HCT116 (cell line): Measurements from ENCODE around the gene CH25H. TPM values are rescaled to one million over a fixed set of nuclear protein-coding genes. Genes with fewer than 3 reads are reported as not detected.

Experiments used
- ATAC-seq: fragments of 200-7000 bp; cut with Tn5 transposase; 2 replicates; pipeline ENCODE4 v1.9.1; 2020; ENCODE audit warnings: mild to moderate bottlenecking, moderate library complexity
- BruUV-seq: library from RNA; stranded (reverse); fragments of 400-500 nt; replicated peaks from 2 replicates; lab custom pipeline; 2021; lab: Mats Ljungman, UMichigan
- CTCF ChIA-PET: fragments of 300-600 bp; sonication (Branson Sonifier 250); formaldehyde crosslinking; loops from one replicate; lab custom pipeline; 2021; ENCODE audit warnings: antibody characterized with exemption; lab: Charles Lee
- POLR2A ChIA-PET: fragments of 300-600, 350-600 bp; sonication (Branson Sonifier 250); formaldehyde crosslinking; loops from one replicate; lab custom pipeline; 2021; ENCODE audit warnings: antibody characterized with exemption; lab: Charles Lee
- RAD21 ChIA-PET, 2 experiments: fragments of 300-600 bp; sonication (Branson Sonifier 250); formaldehyde crosslinking; loops; one replicate each; lab custom pipeline; 2023; ENCODE audit warnings: low total read pairs in 2 of 2; ENCODE audit not compliant: uncharacterized antibody in 2 of 2, unreplicated experiment in 2 of 2, low non-redundant PET in 1 of 2; lab: Charles Lee
- DNase-seq: peaks from one replicate; pipeline ENCODE4 v3.0.0-alpha.2; 2010; ENCODE audit warnings: low read depth, low spot score
- H2AFZ ChIP-seq: fragments of 200-600 bp; shearing (Covaris generic), sonication (generic); 2 replicates; pipeline ENCODE4 v1.6.1; 2017; ENCODE audit warnings: low read depth, mixed run types, mixed read lengths, antibody characterized with exemption, low read length; ENCODE audit not compliant: poor library complexity, severe bottlenecking
- H3K27ac ChIP-seq: 2 replicates; pipeline ENCODE4 v1.5.1; 2012; ENCODE audit warnings: low read depth, low read length
- H3K27me3 ChIP-seq: fragments of 200-600 bp; sonication (generic); 2 replicates; pipeline ENCODE4 v1.6.1; 2016; ENCODE audit warnings: mixed run types, low read length, mixed read lengths; ENCODE audit not compliant: insufficient read depth
- H3K36me3 ChIP-seq, 2 experiments: fragments of 200-500 bp in 1 of 2; fragments of 200-600 bp in 1 of 2; sonication (Bioruptor generic) in 1 of 2; sonication (generic) in 1 of 2; 2 replicates each; pipeline versions ENCODE4 v1.5.1 to v1.6.1; 2014 to 2016; ENCODE audit warnings: low read length in 2 of 2, inconsistent platforms in 1 of 2, mixed read lengths in 1 of 2, mixed run types in 1 of 2; ENCODE audit not compliant: insufficient read depth in 2 of 2, control insufficient read depth in 1 of 2
- H3K4me1 ChIP-seq, 2 experiments: fragments of 200-600 bp in 1 of 2; sonication (generic) in 1 of 2; 2 replicates each; pipeline versions ENCODE4 v1.5.1 to v1.6.1; 2012 to 2017; ENCODE audit warnings: low read length in 2 of 2, inconsistent platforms in 1 of 2, mild to moderate bottlenecking in 1 of 2, mixed read lengths in 1 of 2, mixed run types in 1 of 2, moderate library complexity in 1 of 2; ENCODE audit not compliant: insufficient read depth in 2 of 2, control insufficient read depth in 1 of 2
- H3K4me2 ChIP-seq: fragments of 200-600 bp; sonication (generic); 2 replicates; pipeline ENCODE4 v1.6.1; 2017; ENCODE audit warnings: mixed run types, low read length, mixed read lengths
- H3K4me3 ChIP-seq, 2 experiments: fragments of 200-600 bp in 1 of 2; sonication (generic) in 1 of 2; replicated peaks in 1 of 2; 2 replicates each; pipeline ENCODE4 v1.5.1; 2011 to 2016; ENCODE audit warnings: low read length in 2 of 2, control low read depth in 1 of 2, low read depth in 1 of 2, mild to moderate bottlenecking in 1 of 2, mixed read lengths in 1 of 2, mixed run types in 1 of 2
- H3K79me2 ChIP-seq: fragments of 200-600 bp; sonication (generic); 2 replicates; pipeline ENCODE4 v1.6.1; 2017; ENCODE audit warnings: mild to moderate bottlenecking, mixed run types, low read length, moderate library complexity, mixed read lengths; ENCODE audit not compliant: insufficient read depth
- H3K9ac ChIP-seq: fragments of 200-600 bp; sonication (generic); 2 replicates; pipeline ENCODE4 v1.6.1; 2016; ENCODE audit warnings: low read length, mixed read lengths
- H3K9me2 ChIP-seq: fragments of 200-600 bp; sonication (generic), shearing (Covaris generic); 2 replicates; pipeline ENCODE4 v1.6.1; 2017; ENCODE audit warnings: mixed run types, mild to moderate bottlenecking, moderate library complexity; ENCODE audit not compliant: insufficient read depth
- H3K9me3 ChIP-seq, 2 experiments: fragments of 200-500 bp in 1 of 2; fragments of 200-600 bp in 1 of 2; sonication (Bioruptor generic) in 1 of 2; sonication (generic) in 1 of 2; 2 replicates each; pipeline ENCODE4 v1.6.1; 2014 to 2017; ENCODE audit warnings: low read length in 2 of 2, mixed read lengths in 2 of 2, inconsistent platforms in 1 of 2, low read depth in 1 of 2, mild to moderate bottlenecking in 1 of 2, mixed run types in 1 of 2, moderate library complexity in 1 of 2; ENCODE audit not compliant: control insufficient read depth in 1 of 2, insufficient read depth in 1 of 2
- H4K20me1 ChIP-seq: fragments of 200-600 bp; sonication (generic), shearing (Covaris generic); 2 replicates; pipeline ENCODE4 v1.6.1; 2017; ENCODE audit warnings: mixed run types, mild to moderate bottlenecking, moderate library complexity; ENCODE audit not compliant: insufficient read depth
- ATF3 ChIP-seq: IDR thresholded peaks from 2 replicates; pipeline ENCODE4 v1.6.1; 2012
- FOSL1 ChIP-seq: IDR thresholded peaks from 2 replicates; pipeline ENCODE4 v1.6.1; 2012; ENCODE audit warnings: low read depth
- REST ChIP-seq: IDR thresholded peaks from 2 replicates; pipeline ENCODE4 v1.6.1; 2012; ENCODE audit warnings: low read depth
- YY1 ChIP-seq: IDR thresholded peaks from 2 replicates; pipeline ENCODE4 v1.6.1; 2011; ENCODE audit warnings: low read length, low read depth, moderate library complexity, mild to moderate bottlenecking; ENCODE audit not compliant: insufficient replicate concordance; ENCODE audit errors: extremely low read depth
- intact Hi-C: fragments of 100-400 bp; cut with micrococcal nuclease; formaldehyde crosslinking; loops from 2 replicates; pipeline ENCODE4 v1.10.0; 2022
- total RNA-seq: library from RNA; stranded (reverse); gene quantifications from one replicate; pipeline ENCODE4 v1.2.1, GENCODE V29; 2021; ENCODE audit not compliant: unreplicated experiment
- TF ChIP-seq, protein P1 (sequence below), 3 experiments: fragments of 200-600 bp in 1 of 3; sonication (generic) in 1 of 3; IDR thresholded peaks in 2 of 3; conservative IDR thresholded peaks in 1 of 3; 2 replicates each; pipeline ENCODE4 v1.5.1; 2012 to 2017; ENCODE audit warnings: low read depth in 2 of 3, low read length in 2 of 3, antibody characterized with exemption in 1 of 3, borderline replicate concordance in 1 of 3, control low read depth in 1 of 3, mild to moderate bottlenecking in 1 of 3, mixed read lengths in 1 of 3, mixed run types in 1 of 3, moderate library complexity in 1 of 3; ENCODE audit not compliant: insufficient read depth in 1 of 3

Gene CH25H
- total RNA-seq, 1 experiment from 2014 or later, result not detected

DNA sequence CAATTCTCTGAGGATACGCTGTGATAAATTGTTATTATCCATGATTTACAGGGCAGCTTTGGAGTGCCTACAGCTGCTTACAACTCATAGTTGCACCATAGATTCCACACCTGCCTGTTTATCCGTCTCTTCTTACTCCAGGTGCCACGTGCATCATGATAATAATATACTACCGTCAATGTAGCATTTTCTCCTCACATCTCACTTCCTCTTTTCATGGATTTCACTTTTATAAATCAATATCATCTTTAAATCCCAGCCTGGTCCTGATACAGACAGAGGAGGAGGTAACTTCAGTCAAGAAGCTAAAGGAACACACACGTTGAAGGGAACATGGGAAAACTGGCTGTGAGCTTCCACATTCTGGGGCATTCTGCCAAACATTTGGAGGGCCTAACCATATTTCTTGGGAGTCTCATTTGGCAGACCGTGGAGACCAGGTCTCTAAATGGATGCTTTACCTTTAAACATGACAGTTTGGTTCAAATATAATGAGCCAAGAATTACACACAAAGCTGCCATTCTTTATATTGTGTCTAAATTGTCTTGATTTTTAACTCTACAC lies 2.4 kb downstream of the CH25H start:
- POLR2A ChIA-PET, result no interaction called here
- no peaks in the 10 kb centered on the region for H3K9me3 ChIP-seq

More for the DNA sequence above, 2.4 kb downstream of the CH25H start:
- TF ChIP-seq, protein P1, sequence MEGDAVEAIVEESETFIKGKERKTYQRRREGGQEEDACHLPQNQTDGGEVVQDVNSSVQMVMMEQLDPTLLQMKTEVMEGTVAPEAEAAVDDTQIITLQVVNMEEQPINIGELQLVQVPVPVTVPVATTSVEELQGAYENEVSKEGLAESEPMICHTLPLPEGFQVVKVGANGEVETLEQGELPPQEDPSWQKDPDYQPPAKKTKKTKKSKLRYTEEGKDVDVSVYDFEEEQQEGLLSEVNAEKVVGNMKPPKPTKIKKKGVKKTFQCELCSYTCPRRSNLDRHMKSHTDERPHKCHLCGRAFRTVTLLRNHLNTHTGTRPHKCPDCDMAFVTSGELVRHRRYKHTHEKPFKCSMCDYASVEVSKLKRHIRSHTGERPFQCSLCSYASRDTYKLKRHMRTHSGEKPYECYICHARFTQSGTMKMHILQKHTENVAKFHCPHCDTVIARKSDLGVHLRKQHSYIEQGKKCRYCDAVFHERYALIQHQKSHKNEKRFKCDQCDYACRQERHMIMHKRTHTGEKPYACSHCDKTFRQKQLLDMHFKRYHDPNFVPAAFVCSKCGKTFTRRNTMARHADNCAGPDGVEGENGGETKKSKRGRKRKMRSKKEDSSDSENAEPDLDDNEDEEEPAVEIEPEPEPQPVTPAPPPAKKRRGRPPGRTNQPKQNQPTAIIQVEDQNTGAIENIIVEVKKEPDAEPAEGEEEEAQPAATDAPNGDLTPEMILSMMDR (IDR thresholded peaks at IDR 0.05 in 2 of 3, conservative IDR thresholded peaks at IDR 0.05 in 1 of 3; ENCODE audit: borderline replicate concordance in 1 of 3, insufficient read depth in 1 of 3, low read depth in 2 of 3, low read length in 2 of 3), result no peak
- TF ChIP-seq REST (no peak), YY1 (no peak), FOSL1 (no peak), ATF3 (no peak)
- no peak overlapping the region for H3K4me2 ChIP-seq
- no peaks in the 10 kb centered on the region for H3K79me2 ChIP-seq
- H3K9me2 ChIP-seq, result no peaks in the 10 kb centered on the region
- H3K4me1 ChIP-seq, result no peaks in the 10 kb centered on the region
- intact Hi-C loops, result no loop called here
- BruUV-seq, result no TSS peak
- no peak for DNase-seq
- ChIA-PET RAD21 (no interaction called here), CTCF (interaction anchor here (1.6 kb wide), 1 partner anchor 270 kb away, joined by 5 read pairs; no protein-coding TSS in a partner anchor)
- no peak overlapping the region for H3K9ac ChIP-seq
- no peak for ATAC-seq
- no peak overlapping the region for H2AFZ ChIP-seq
- no peaks in the 10 kb centered on the region for H4K20me1 ChIP-seq
- H3K27me3 ChIP-seq, result no peaks in the 10 kb centered on the region
- H3K27ac ChIP-seq, result no peak overlapping the region
- no peaks in the 10 kb centered on the region for H3K36me3 ChIP-seq
- H3K4me3 ChIP-seq, result no peak overlapping the region
